COLO829 (cell line): ENCODE data around the gene PLRG1.

Experiments
- DNase-seq: peaks from one replicate; pipeline ENCODE4 v3.0.0; 2012; ENCODE audit warnings: low spot score

Gene PLRG1

DNA sequence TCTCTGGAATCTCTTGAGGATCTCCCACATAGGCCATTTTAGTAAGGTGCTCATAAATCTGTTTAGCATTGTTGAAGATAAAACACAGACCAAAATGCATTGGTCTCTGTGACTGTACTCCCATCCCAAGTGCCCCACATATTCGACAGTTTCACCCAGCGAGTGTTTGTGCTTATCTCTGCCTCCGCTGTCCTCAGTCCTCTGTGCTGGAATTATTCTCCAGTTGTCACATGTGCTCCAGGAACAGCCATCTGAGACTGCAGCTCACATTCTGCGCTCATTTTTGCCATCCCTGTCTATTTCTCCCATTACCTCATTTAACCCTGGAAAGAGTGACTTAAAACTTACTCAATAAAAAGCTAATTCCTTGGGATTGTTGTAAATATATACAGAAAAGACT lies 31.0 kb downstream of the PLRG1 start:
- DNase-seq, result no peak

DNA sequence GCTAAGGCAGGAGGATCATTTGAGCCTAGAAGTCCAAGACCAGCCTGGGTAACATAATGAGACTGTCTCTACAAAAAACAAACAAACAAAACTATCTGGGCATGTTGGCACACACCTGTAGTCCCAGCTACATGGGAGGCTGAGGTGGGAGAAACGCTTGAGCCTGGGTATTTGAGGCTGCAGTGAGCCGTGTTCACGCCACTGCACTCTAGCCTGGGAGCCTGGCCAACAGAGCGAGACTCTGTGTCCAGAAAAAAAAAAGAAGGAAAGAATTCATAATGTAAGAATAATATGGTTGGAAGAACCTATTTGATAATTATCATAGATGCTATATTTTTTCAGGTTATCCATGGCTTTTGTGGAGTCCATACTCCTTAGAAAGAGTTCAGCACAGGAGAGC lies 32.6 kb downstream of the PLRG1 start:
- no peak for DNase-seq

DNA sequence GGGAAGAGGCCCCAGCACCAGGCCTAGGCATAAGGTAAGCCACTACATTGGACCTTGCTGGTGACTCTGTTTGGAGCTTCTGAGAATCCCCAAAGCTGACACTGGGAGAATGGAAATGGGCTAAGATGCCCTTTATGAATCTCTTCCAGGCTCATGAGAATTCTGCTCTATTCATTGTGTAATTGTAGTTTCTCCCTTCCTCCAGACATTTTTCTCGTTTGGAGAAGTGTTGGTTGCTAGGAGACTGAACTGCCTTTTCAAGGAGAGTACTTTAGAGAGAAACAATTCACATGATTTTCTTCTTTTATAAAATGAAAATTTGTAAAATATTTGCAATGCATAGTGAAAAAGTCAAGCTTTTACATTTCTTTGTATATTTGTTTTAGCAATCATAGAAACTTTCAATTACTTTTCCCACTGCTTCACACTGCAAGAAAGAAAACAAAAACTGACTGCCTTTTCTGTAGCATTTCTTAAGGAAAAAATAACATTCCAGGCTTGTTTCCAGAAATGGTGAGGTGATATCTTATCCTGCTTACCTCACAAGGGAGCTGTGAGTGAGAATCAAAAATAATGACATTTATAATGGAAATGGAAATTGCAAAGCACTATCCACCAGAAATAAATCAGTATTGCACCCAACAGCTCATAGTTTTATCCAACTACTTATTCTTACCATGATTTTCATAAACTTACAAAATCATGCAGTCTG lies 33.7 kb downstream of the PLRG1 start:
- peak; percentile 67 for DNase-seq

DNA sequence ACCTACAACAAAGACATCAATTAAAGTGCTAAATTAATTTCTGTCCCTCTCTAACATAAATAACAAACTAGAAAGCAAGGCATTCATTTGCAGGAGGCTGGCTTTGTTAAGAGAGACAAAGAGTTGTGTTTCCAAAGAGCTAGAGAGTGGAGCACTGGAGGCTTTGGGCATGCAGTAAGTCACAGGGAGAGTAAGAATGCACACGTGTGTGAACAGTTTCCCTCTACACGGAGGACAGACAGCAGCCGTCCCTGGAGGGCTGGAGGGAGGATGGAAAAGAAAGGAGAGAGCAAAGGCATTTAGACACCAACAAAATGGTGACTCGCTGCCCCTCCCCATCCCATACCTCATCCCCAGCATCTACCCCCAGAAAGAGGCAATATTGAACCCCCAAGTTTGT lies 38.2 kb downstream of the PLRG1 start:
- DNase-seq, result no peak

DNA sequence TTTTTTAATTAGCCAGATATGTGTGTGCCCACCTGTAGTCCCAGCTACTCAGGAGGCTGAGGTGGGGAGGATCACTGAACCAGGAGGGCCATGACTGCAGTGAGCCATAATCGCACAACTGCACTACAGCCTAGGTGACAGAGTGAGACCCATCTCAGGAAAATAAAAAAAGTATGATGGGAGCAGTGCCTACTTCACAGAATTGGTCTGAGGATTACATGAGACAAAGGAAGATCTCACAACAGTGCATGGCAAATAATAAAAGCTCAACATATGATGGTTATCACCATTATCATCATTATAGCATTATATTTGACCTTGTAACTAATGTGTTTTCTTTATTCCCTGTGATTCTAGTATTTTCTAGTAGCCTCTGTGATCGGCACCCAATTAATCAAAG lies 38.7 kb downstream of the PLRG1 start:
- no peak for DNase-seq

DNA sequence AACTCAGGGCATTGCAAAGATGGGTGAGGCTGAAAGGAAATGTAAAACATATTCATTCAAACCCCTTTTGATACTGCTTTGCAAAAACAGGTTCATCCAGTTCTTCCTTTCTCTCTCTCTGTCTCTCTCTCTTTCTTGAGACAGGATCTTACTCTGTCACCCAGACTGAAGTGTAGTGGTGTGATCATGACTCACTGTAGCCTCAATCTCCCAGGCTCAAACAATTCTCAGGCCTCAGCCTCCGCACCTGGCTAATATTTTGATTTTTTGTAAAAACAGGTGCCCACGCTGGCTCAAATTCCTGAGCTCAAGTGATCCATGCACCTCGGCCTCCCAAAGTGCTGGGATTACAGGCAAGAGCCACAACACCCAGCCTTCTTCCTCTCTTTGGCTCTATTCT lies 43.0 kb downstream of the PLRG1 start:
- DNase-seq, result no peak

DNA sequence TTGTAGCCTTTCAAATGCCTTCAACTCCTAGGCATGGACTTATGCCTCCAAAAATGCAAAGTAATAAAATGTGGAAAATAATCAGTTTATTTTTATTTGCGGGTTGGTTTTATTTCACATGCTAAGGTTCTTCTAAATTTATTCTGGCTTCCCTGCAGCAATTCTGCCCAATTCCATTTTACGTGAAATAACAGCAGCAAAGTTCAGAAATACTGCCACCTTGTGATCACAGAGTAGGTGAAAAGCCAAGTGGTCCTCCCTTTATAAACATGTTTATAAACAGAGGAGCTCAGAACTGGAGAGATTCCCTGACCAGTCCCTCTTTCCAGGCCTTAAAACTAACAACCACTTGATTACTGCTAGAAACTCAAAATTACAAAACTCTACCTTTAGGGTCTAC lies 43.9 kb downstream of the PLRG1 start:
- peak; percentile 49 for DNase-seq

DNA sequence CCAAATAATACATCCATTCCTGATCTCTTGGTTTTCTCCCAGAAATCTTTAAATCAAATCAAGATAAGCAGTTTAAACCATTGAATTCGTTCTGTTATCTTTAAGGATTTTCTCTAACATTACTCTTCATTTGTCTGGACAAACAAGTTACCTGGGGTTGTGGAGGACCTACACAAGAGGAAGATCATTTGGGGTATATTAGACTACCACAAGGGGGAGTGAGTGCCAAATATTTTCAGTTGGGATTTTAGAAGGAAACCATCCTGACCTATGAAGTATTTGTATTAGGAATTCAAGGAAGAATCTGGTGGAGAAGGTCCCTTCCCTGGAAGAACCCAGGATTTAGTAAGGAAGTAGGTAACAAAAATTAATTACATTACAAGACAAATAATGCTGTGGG lies 46.6 kb downstream of the PLRG1 start:
- DNase-seq, result peak; percentile 50

DNA sequence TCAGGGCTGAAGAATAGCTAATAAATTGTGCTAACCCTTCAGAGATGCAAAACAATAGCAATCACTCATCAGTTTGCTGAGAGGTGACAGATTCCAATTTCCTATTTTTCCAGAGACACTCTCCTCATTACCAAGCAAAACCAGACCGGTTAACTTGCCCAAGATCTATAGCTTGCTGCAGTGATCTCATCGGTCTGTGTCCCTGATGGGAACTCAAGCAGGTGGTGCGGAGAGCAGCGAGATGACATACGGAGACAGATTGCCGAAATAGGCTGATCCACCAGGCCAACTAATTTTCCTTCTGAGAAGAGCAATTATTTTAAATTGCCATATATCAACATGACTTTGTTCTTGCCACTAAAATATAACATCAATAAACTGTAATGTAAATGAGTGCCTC lies 48.1 kb downstream of the PLRG1 start:
- no peak for DNase-seq

DNA sequence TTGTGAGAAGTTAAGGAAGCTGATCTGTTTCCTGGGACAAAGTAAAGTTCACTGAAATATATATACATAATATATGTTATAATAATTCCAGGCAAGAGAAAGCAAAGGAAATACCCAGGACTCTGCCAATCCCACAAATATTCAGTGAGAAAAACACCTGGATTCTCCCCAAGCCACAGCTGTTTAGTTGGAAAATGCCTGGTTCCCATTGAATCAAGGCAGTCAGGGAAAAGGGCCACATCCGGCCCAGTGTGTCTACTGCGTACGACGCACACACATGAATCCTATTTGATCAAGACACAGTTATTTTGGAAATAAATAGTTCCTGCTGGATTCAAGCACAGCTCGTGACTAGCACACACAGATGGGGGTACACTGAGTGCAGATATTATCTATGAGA lies 52.3 kb downstream of the PLRG1 start:
- no peak for DNase-seq

DNA sequence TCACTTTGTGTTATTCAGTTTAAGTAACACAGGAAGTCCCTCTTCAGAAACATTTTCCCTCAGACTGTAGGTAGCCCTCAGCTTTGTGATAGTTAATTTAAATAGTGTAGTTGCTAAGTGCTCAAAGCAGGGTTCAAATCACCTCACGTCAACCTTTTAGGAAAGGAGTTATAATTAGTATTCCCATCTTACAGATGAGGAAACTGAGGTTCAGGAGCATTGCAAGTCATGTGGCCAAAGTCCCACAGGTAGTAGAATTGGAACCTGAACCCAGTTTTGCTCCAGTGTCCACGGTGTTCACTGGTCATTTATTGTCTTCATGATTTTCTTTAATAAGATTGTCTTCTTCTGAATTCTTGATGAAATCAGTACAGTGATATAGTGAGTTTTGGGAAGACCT lies 54.3 kb downstream of the PLRG1 start:
- no peak for DNase-seq

DNA sequence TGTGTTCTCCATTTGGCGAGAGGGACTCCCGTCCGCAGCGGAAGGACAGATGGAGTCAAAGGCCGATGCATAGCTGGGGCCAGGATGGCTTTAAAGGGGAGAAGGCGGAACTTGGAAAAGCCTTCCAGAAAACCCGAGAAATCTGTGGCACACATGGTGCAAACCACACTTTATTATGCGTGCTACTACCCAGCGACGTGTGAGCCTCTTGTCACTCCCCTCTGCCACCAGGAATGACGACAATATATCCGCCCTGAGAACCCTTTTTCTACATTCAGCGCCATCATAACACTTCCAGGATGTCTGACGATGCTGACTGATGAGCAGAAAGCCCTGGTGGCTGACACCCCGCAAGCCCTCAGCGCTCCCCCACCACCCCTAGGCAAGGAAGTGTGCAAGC lies 57.9 kb downstream of the PLRG1 start:
- no peak for DNase-seq

DNA sequence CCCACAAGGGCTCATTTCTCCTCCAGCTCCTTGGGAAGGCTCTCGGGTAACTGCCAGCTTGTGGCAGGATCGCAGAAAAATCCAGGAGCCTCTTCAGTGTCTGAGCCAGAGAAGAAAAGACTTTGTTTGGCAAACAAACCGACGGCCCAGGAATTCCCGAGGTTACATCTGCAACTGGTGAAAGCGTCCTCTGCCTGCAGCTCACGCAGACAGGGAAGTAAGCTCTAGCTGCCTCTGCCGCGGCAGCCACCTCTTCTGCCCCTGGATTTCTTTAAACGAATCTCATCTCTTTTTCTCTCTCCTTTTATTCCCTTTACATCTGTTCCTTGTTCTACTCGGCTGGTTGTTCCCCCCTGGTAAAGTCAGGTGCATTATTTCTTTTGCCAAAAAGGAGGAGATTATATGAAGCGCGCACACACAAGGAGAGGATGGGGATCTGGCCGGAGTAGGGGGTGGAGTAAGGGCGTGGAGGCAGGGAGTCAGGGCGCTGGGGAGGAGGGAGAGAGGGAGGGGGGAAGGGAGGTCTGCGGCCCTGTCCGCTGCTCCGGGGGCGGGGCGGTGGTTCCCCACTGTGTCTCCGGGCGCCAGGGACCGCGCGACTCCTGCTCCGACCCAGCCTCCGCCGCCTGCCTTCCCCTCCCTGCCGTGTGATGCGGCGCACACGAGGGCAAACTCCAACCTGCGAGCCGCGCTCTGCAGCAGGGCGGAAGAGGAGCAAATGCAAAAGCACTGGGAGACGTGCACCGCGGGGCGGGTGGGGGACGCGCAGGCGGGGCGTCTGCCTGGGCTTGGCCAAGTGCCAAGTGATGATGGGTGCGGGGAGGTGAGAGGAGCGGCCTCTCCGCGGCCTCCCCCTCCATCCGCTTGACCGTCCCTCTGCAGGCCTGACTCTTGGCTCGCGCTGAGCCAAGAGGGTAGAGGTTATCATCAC lies 58.6 kb downstream of the PLRG1 start, which contains the start of gene DCHS2:
TSS of gene DCHS2 (minus strand) at position 459 of the 931 bp plus-strand sequence. CDS start at position 15, 444 bp downstream.
- DNase-seq, result no peak

DNA sequence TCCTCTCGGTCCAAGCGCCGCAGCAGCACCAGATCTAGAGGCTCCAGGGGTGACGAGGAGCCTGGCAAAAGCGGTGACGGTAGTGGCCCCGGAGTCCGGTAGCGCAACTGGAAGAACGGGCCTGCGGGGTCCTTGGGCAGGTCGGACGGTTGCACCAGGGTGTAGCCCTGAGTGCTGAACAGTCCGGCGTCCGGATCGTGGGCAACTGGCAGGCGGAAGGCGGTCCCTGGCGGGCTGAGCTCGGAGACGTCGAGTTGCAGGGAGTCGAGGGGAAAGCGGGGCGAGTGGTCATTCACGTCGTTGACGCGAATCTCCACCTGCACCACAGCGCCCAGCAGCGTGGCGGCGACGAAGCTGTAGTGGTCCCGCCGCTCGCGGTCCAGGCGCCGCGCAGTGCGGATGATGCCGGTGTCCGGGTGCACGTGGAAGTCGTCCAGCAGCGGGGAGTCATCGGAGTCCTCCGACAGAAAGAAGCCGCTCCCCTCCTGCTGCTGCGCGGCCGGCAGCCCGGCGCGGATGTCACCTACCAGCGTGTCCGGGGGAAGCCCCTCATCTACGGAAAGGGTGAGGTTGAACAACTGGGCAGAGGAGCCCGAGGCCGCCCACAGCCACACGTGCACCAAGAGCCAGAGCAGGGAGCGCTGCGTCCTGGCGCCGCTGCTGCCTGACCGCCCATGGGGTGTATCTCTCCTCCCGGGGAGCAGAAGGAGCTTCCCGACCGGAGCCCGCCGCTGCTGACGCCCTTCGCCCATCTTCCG lies 59.4 kb downstream of the PLRG1 start:
- no peak for DNase-seq

DNA sequence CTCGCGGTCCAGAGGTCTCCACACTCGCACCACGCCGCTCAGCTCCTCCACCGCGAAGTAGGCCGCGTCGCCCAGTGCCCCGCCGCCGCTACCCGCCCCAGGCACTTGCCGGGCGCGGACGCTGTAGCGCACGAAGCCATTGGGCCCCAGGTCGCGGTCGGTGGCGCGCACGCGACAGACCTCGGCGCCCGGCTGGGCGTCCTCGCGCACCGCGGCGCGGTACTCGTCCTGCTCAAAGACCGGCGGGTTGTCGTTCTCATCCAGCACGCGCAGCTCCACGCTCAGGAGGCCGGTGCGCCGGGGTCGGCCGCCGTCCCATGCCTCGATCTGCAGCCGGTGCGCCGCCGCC lies 60.0 kb downstream of the PLRG1 start:
- no peak for DNase-seq

DNA sequence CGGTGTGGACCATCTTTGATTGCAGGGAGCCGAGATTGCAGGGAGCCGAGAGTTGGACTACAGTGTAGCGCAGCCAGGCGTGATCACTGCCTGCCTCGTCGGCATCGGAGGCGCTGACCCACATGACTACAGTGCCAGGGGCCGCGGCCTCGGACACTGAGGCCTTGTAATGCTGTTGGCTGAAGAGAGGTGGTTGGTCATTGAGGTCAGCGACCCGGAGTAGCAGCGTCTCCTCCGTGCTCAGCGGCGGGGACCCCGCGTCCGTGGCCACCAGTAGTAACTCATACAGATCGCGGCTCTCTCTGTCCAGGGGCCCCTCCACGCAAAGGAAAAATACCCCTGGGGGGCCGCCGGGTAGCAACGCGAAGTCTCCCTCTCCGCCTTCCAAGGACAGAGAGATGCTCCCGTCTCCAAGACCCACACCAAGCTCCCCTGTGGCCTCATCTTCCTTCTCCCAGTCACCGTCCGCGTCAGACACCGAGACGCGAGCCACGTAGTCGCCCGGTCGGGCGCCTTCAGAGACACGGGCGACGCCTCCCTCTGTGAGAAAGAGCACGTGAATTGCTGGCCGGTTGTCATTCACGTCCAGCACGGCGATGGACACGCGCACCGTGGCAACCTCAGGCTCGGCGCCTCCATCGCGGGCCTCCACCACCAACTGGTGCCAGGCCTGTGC lies 60.5 kb downstream of the PLRG1 start:
- DNase-seq, result no peak

DNA sequence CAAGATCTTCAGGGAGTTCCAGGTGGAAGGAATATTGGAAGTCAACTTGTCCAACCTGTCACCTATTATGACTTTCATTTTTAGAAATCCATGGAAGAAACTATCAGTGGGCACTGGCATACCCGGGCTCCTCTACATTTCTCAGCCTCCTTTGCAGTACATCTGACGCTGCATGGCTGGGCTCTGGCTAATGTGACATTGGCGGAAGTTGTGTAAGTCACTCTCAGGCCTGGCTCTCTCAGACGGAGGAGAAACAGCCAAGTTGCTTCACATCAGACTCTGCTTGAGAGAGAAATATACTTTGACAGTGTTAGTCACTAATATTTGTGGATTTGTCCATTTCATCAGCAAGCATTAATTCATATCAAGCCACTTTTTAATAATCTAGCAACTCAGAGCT lies 63.1 kb downstream of the PLRG1 start:
- DNase-seq, result no peak

DNA sequence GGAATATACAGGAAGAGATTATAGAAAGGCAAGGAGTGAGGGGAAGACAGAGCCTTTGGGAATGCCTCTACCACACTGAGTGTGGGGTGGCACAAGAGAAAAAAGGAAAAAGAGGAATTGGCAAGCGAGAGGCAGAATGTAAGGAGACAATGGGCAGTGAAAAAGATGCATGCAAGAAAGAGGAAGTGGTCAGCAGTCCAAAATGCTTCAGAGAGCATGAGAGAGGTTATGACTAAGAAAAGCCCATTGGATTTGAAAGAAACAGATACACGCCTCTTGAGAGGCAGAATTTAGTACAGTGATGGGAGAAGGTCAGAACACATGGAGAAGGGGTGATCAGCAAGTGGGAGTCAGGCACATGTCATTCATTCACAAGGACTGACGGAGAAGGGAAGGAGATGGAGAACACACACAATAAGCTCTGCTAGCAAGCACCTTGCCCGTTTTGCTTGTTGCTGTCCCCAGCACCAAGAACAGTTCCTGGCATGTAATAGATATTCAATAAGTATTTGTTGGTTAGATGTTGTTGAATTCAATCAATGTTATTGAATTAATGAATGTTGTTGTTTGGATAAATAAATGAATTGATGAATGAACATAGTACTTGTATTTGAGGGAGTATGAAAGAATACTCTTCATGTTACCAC lies 65.0 kb downstream of the PLRG1 start:
- no peak for DNase-seq
